M059J (cell line): ENCODE data around the gene ATOX1. TPM values are rescaled to one million over a fixed set of nuclear protein-coding genes. Genes with fewer than 3 reads are reported as not detected.
A peak's percentile ranks its signal among the peaks of the same experiment; 100 is the strongest.
"Not testable (repeated sequence)": the region's sequence is repeated elsewhere in the genome, so short reads cannot be mapped to it uniquely, and the experiment has no call there.

ENCODE experiments used
- DNase-seq: peaks from one replicate; pipeline ENCODE4 v3.0.0-alpha.2; 2012; ENCODE audit warnings: low read depth
- total RNA-seq: library from RNA; depleted of rRNA; stranded (reverse); fragments of >200 nt; shearing (Covaris generic); gene quantifications from 2 replicates; pipeline ENCODE4 v1.2.3, GENCODE V29; 2014; rRNA removed

Gene ATOX1
- 169 and 189 TPM in 2 replicates for total RNA-seq

GRCh38 chr5:151758430-151759241 lies at the start of gene ATOX1:
Gene ATOX1, minus strand, starts transcription at chr5:151758631. Its CDS starts 80 bp downstream, at chr5:151758551.
- peak; percentile 89 for DNase-seq

- DNase-seq: no peak
Observed at GRCh38 chr5:151805414-151806223, 47.2 kb upstream of the ATOX1 start.

GRCh38 chr5:151800532-151800931 lies 42.1 kb upstream of the ATOX1 start:
- DNase-seq: no peak

GRCh38 chr5:151799407-151799806 lies 41.0 kb upstream of the ATOX1 start:
- DNase-seq: peak; percentile 56

- DNase-seq: no peak
Observed at GRCh38 chr5:151798674-151799073, 40.2 kb upstream of the ATOX1 start.

GRCh38 chr5:151795426-151795825 lies 37.0 kb upstream of the ATOX1 start:
- DNase-seq: no peak

GRCh38 chr5:151793358-151793757 lies 34.9 kb upstream of the ATOX1 start:
- no peak for DNase-seq

GRCh38 chr5:151787817-151788216 lies 29.4 kb upstream of the ATOX1 start:
- DNase-seq: no peak

- no peak for DNase-seq
Observed at GRCh38 chr5:151786468-151786867, 28.0 kb upstream of the ATOX1 start.

GRCh38 chr5:151784141-151784540 lies 25.7 kb upstream of the ATOX1 start:
- no peak for DNase-seq

GRCh38 chr5:151783664-151784063 lies 25.2 kb upstream of the ATOX1 start:
- not testable (repeated sequence) for DNase-seq

GRCh38 chr5:151781201-151781600 lies 22.8 kb upstream of the ATOX1 start:
- no peak for DNase-seq

- DNase-seq: no peak
Observed at GRCh38 chr5:151780348-151780747, 21.9 kb upstream of the ATOX1 start.

GRCh38 chr5:151779531-151780125 lies 21.2 kb upstream of the ATOX1 start:
- DNase-seq: no peak

GRCh38 chr5:151775025-151775606 lies 16.7 kb upstream of the ATOX1 start:
- no peak for DNase-seq

GRCh38 chr5:151773951-151774350 lies 15.5 kb upstream of the ATOX1 start:
- DNase-seq: no peak

- peak; percentile 62 for DNase-seq
Observed at GRCh38 chr5:151772846-151773561, 14.6 kb upstream of the ATOX1 start.

GRCh38 chr5:151772029-151772845 lies 13.8 kb upstream of the ATOX1 start:
- peak; percentile 49 for DNase-seq

GRCh38 chr5:151771259-151772028 lies 13.0 kb upstream of the ATOX1 start, which contains the start of gene G3BP1:
Gene G3BP1, plus strand, starts transcription at chr5:151771954. Its CDS starts 14,667 bp downstream, at chr5:151786621.
- DNase-seq: peak; percentile 100
